Measurements from ENCODE around the gene TRIP10.

- TF ChIP-seq CTCF (conservative IDR thresholded peaks at IDR 0.05; ENCODE audit: low read length) (no peak), EZH2phosphoT487 (IDR thresholded peaks at IDR 0.05; ENCODE audit: borderline replicate concordance) (no peak)
These were observed 10.6 kb downstream of the TRIP10 start for GRCh38 chr19:6750062-6750461.
